ENCODE measurements around the gene ST6GALNAC2. TPM values are rescaled to one million over a fixed set of nuclear protein-coding genes. Genes with fewer than 3 reads are reported as not detected.

Gene ST6GALNAC2
- total and polyA plus RNA-seq, 2 experiments from 2014 or later: 0.31 TPM; not detected in 1

DNA sequence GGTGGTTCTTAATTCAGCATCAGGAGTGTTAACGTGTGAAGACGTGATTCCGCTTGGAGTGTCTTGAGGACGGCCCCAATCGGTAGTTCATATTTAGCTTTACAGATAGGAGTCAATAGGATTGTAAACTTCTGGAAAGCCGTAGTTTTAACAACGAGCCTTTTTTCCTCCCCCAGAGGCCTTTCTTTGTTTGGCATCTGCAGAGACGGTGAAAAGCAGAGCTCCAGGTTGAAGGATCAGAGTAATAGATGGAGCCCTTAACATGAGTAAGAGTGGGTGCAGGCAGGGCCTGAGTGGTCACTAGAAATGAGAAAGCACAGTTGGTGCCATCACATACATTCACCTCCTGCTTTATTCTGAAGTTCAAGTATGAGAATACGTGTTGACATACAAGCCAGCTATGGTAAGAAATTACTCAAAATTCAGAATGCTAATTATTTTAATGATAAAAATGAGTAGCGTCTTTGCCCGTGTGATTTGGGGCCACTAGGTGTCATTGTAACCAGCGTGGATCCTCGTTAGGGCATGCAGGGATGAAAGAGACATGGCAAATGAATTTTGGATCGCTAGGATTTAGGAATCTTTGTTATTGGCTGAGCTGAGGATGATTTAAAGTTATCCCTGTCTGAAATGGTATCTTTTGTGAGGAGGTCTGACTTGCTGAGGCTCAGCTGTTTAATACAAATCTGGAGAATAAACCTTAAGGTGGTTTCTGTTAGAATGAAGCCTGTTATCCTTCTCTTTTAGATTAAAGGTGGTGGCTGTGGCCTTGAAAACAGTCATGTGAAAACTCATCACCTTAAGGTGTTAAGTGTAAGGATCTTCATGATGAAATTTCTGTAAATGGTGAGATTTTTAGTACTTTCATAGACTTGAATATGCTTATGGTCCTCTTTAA, 27.2 kb downstream of the ST6GALNAC2 start:
- peaks cover 35% of the 10 kb centered on the region for H3K4me1 ChIP-seq (ENCODE audit: insufficient read depth)
- peak; percentile 8 for ATAC-seq

DNA sequence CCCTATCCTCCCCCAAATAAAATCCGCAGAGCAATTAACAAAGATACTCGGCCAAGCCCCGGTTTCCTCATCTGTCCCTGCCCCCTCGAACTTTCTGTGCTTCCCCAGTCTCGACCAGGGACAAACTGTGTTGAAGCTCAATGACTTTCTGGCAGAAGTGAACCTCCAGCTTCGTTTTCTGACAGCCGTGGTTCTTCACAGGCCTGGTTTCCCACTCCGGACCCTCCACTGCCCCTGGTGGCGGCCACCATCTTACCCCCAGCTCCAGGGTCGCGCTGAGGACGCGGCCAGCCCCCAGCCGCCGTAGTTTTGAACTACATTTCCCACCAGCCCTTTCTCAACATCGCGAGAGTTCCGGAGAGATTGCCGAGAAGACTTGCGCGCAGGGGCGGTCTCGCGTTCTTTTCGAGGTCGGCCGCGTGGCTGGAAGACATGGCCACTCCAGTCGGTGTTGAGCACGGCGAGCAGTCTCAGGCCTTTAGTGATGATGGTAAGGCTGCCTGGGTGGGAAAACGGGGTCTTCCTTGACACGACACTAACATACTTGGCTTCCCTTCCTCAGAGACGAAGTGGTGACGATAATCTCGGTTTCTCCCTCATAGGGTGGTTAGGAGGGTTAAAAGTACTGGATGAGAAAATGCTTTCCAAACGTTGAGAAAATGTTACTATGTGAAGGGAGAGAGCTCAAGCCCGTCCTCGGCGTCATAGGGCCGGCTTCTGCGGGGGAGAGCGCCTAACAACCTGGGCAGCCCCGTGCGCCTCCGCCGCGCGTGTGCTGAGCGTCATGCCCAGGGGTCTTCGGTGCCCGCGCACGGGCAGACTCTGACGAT, 28.1 kb downstream of the ST6GALNAC2 start:
- TF ChIP-seq JUNB (IDR thresholded peaks at IDR 0.05; ENCODE audit: unreplicated experiment) (no peak), CREB1 (CRISPR knock-in tag; IDR thresholded peaks at IDR 0.05; ENCODE audit: low read depth) (peak; percentile 58; the same call in 1 of the 2 replicates), EZH2phosphoT487 (IDR thresholded peaks at IDR 0.05; ENCODE audit: unreplicated experiment) (no peak), STAT1 (IDR thresholded peaks at IDR 0.05; ENCODE audit: unreplicated experiment) (no peak), NANOG (IDR thresholded peaks at IDR 0.05; ENCODE audit: borderline replicate concordance) (no peak), ZNF331 (CRISPR knock-in tag; IDR thresholded peaks at IDR 0.05; ENCODE audit: low read depth) (no peak), POLR2AphosphoS5 (IDR thresholded peaks at IDR 0.05; ENCODE audit: low read depth) (peak; percentile 97)
- TF ChIP-seq, protein P1, sequence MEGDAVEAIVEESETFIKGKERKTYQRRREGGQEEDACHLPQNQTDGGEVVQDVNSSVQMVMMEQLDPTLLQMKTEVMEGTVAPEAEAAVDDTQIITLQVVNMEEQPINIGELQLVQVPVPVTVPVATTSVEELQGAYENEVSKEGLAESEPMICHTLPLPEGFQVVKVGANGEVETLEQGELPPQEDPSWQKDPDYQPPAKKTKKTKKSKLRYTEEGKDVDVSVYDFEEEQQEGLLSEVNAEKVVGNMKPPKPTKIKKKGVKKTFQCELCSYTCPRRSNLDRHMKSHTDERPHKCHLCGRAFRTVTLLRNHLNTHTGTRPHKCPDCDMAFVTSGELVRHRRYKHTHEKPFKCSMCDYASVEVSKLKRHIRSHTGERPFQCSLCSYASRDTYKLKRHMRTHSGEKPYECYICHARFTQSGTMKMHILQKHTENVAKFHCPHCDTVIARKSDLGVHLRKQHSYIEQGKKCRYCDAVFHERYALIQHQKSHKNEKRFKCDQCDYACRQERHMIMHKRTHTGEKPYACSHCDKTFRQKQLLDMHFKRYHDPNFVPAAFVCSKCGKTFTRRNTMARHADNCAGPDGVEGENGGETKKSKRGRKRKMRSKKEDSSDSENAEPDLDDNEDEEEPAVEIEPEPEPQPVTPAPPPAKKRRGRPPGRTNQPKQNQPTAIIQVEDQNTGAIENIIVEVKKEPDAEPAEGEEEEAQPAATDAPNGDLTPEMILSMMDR (conservative IDR thresholded peaks at IDR 0.05; ENCODE audit: low read depth in 2 of 2): peak; percentile 54 to 60
- TF ChIP-seq, protein P2, sequence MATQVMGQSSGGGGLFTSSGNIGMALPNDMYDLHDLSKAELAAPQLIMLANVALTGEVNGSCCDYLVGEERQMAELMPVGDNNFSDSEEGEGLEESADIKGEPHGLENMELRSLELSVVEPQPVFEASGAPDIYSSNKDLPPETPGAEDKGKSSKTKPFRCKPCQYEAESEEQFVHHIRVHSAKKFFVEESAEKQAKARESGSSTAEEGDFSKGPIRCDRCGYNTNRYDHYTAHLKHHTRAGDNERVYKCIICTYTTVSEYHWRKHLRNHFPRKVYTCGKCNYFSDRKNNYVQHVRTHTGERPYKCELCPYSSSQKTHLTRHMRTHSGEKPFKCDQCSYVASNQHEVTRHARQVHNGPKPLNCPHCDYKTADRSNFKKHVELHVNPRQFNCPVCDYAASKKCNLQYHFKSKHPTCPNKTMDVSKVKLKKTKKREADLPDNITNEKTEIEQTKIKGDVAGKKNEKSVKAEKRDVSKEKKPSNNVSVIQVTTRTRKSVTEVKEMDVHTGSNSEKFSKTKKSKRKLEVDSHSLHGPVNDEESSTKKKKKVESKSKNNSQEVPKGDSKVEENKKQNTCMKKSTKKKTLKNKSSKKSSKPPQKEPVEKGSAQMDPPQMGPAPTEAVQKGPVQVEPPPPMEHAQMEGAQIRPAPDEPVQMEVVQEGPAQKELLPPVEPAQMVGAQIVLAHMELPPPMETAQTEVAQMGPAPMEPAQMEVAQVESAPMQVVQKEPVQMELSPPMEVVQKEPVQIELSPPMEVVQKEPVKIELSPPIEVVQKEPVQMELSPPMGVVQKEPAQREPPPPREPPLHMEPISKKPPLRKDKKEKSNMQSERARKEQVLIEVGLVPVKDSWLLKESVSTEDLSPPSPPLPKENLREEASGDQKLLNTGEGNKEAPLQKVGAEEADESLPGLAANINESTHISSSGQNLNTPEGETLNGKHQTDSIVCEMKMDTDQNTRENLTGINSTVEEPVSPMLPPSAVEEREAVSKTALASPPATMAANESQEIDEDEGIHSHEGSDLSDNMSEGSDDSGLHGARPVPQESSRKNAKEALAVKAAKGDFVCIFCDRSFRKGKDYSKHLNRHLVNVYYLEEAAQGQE (IDR thresholded peaks at IDR 0.05; ENCODE audit: unreplicated experiment): no peak
- TF ChIP-seq, protein P3, sequence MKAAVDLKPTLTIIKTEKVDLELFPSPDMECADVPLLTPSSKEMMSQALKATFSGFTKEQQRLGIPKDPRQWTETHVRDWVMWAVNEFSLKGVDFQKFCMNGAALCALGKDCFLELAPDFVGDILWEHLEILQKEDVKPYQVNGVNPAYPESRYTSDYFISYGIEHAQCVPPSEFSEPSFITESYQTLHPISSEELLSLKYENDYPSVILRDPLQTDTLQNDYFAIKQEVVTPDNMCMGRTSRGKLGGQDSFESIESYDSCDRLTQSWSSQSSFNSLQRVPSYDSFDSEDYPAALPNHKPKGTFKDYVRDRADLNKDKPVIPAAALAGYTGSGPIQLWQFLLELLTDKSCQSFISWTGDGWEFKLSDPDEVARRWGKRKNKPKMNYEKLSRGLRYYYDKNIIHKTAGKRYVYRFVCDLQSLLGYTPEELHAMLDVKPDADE (IDR thresholded peaks at IDR 0.05): peak; percentile 95
- peak overlapping the region; percentile 80 for H3K27ac ChIP-seq (ENCODE audit: low read depth)

More for the DNA sequence above, 27.2 kb downstream of the ST6GALNAC2 start:
- peak overlapping the region; percentile 97 for H3K4me3 ChIP-seq
- Mint-ChIP-seq H3K36me3 (ENCODE audit: low read depth) (peaks cover 57% of the 10 kb centered on the region), H3K27ac (peak overlapping the region; percentile 99), H3K4me3 (peak overlapping the region; percentile 99), H3K4me1 (peaks cover 40% of the 10 kb centered on the region), H3K27me3 (ENCODE audit: insufficient read depth, low read depth, poor library complexity) (peaks cover 12% of the 10 kb centered on the region), H3K9me3 (no peaks in the 10 kb centered on the region)
- DNase-seq (ENCODE audit: low spot score): no peak
- H3K9me2 ChIP-seq (ENCODE audit: insufficient read depth): no peaks in the 10 kb centered on the region
- no peaks in the 10 kb centered on the region for H3K27me3 ChIP-seq (ENCODE audit: insufficient read depth)
- H2AFZ ChIP-seq: no peak overlapping the region
- H3K4me2 ChIP-seq: peak overlapping the region; percentile 96
- peaks cover 53% of the 10 kb centered on the region for H3K79me2 ChIP-seq (replicated peaks; ENCODE audit: insufficient read depth)
- peaks cover 39% of the 10 kb centered on the region for H3F3A ChIP-seq (replicated peaks; ENCODE audit: low read depth)
- H3K36me3 ChIP-seq (ENCODE audit: insufficient read depth): peaks cover 34% of the 10 kb centered on the region
- peak overlapping the region; percentile 80 for H3K27ac ChIP-seq (ENCODE audit: low read depth)
- TF ChIP-seq, protein P1 (conservative IDR thresholded peaks at IDR 0.05; ENCODE audit: low read depth in 2 of 2): peak; percentile 57 to 58
- no peak for TF ChIP-seq STAT1 (IDR thresholded peaks at IDR 0.05; ENCODE audit: unreplicated experiment)
- peaks cover 41% of the 10 kb centered on the region for H4K20me1 ChIP-seq (replicated peaks; ENCODE audit: insufficient read depth)

More for the DNA sequence above, 28.1 kb downstream of the ST6GALNAC2 start:
- peaks cover 36% of the 10 kb centered on the region for H3F3A ChIP-seq (replicated peaks; ENCODE audit: low read depth)
- H3K4me2 ChIP-seq: peak overlapping the region; percentile 96
- Mint-ChIP-seq H3K4me1 (peaks cover 36% of the 10 kb centered on the region), H3K27ac (peak overlapping the region; percentile 99), H3K4me3 (peak overlapping the region; percentile 99), H3K27me3 (ENCODE audit: insufficient read depth, low read depth, poor library complexity) (peaks cover 12% of the 10 kb centered on the region), H3K36me3 (ENCODE audit: low read depth) (peaks cover 49% of the 10 kb centered on the region), H3K9me3 (no peaks in the 10 kb centered on the region)
- ATAC-seq: peak; percentile 95
- peaks cover 36% of the 10 kb centered on the region for H4K20me1 ChIP-seq (replicated peaks; ENCODE audit: insufficient read depth)
- peaks cover 48% of the 10 kb centered on the region for H3K79me2 ChIP-seq (replicated peaks; ENCODE audit: insufficient read depth)
- H3K27me3 ChIP-seq (ENCODE audit: insufficient read depth): no peaks in the 10 kb centered on the region
- H3K4me1 ChIP-seq (ENCODE audit: insufficient read depth): peaks cover 35% of the 10 kb centered on the region
- H2AFZ ChIP-seq: peak overlapping the region; percentile 87; the same call in 1 of the 2 replicates
- peak overlapping the region; percentile 97 for H3K4me3 ChIP-seq
- H3K36me3 ChIP-seq (ENCODE audit: insufficient read depth): peaks cover 26% of the 10 kb centered on the region
- H3K9me2 ChIP-seq (ENCODE audit: insufficient read depth): no peaks in the 10 kb centered on the region
- DNase-seq (ENCODE audit: low spot score): peak; percentile 99

Data from GM23338 (cell line).